Measurements from ENCODE around the gene SYN1. TPM values are rescaled to one million over a fixed set of nuclear protein-coding genes. Genes with fewer than 3 reads are reported as not detected.

SYN1 gene
- total RNA-seq, 1 donor from 2014 or later = 0.75 TPM

DNA sequence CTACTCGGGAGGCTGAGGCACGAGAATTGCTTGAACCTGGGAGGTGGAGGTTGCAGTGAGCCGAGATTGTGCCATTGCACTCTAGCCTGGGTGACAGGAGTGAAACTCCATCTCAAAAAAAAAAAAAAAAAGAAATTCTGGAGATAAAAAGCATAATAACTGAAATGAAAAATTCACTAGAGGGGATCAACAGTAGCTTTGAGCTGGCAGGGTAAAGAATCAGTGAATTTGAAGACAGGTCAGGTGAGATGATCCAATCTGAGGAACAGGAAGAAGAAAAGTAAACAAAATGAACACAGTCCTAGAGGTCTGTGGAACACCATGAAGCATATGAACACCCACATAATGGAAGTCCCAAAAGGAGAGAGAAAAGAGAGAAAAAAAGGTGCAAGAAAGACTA is 22.4 kb downstream of the SYN1 start:
- no peak for DNase-seq
- intact Hi-C loops (cut with DNase I) = no loop called here
- Histone ChIP-seq H3K27me3 (no peaks in the 10 kb centered on the region), H3K9me3 (no peaks in the 10 kb centered on the region), H3K36me3 (no peaks in the 10 kb centered on the region), H3K4me1 (no peaks in the 10 kb centered on the region), H3K27ac (no peak overlapping the region), H3K4me3 (no peak overlapping the region)
- TF ChIP-seq, protein P1, sequence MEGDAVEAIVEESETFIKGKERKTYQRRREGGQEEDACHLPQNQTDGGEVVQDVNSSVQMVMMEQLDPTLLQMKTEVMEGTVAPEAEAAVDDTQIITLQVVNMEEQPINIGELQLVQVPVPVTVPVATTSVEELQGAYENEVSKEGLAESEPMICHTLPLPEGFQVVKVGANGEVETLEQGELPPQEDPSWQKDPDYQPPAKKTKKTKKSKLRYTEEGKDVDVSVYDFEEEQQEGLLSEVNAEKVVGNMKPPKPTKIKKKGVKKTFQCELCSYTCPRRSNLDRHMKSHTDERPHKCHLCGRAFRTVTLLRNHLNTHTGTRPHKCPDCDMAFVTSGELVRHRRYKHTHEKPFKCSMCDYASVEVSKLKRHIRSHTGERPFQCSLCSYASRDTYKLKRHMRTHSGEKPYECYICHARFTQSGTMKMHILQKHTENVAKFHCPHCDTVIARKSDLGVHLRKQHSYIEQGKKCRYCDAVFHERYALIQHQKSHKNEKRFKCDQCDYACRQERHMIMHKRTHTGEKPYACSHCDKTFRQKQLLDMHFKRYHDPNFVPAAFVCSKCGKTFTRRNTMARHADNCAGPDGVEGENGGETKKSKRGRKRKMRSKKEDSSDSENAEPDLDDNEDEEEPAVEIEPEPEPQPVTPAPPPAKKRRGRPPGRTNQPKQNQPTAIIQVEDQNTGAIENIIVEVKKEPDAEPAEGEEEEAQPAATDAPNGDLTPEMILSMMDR (IDR thresholded peaks at IDR 0.05) = no peak
- ATAC-seq = no peak

DNA sequence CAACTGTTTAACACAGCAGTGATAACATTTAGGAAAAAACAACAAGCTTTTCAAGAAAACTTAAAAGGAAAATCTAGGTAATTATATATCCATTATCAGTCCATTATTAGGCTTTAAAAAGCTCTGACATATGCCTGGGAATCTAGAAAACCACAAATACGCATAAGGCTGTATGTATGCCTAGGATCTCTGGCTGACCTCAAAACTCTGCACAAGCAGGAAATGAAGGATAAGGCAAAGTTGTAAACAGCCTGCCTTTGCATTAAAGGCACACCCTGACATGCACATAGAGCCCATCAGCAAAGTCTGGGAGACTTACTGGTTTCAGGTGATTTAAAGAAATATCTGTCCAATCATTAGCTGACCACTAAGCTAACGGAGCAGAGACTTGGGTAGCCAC is 23.4 kb downstream of the SYN1 start:
- TF ChIP-seq, protein P1 (IDR thresholded peaks at IDR 0.05) = no peak
- DNase-seq (no peak), ATAC-seq (no peak)
- Histone ChIP-seq H3K27me3 (no peaks in the 10 kb centered on the region), H3K36me3 (no peaks in the 10 kb centered on the region), H3K4me3 (no peak overlapping the region), H3K9me3 (no peaks in the 10 kb centered on the region), H3K27ac (no peak overlapping the region), H3K4me1 (no peaks in the 10 kb centered on the region)
- intact Hi-C loops (cut with DNase I) = no loop called here

DNA sequence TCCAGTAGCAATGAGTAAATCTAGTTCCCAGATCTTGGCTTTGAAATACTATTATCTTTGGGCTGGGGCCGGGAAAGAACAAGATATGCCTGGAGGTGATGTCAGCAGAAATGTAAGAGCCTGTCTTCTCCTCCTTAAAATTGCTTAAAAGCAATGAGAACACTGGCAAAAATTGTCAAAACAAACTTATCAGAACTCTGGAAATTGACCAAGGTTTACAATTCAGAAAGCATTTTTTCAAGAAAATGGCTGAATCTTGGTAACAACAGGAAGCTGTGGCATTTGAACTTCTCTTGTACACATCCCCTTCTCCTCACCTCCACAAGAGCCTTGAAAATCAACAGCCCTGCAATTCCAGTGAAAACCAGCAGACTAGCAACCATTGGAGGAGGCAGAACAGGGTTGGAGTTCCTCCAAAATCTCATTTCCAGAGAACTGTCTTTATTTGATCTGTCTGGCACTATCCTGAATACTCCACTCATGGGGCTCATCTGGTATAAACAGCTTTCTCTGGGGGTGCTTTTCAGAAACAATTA is 23.9 kb downstream of the SYN1 start:
- DNase-seq = no peak
- intact Hi-C loops (cut with DNase I) = no loop called here

DNA sequence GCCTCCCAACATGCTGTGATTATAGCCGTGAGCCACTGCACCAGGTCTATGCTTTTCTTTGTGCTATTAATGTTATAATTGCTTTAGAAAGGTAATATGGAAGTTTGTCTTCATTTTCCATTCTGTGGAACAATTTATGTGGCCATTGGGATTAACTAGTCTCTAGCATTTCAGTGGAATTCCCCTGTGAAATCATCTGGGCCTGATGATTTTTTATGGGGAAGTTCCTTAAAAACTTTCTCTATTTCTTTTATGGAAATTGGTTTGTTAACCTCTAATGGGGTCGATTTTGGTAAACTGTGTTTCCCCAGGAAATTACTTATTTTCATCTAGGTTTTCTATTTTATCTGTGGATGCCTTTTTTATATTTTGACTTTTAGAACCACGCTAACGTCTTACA is 26.1 kb downstream of the SYN1 start:
- Histone ChIP-seq H3K4me1 (no peaks in the 10 kb centered on the region), H3K36me3 (no peaks in the 10 kb centered on the region), H3K4me3 (no peak overlapping the region), H3K9me3 (no peaks in the 10 kb centered on the region), H3K27ac (no peak overlapping the region), H3K27me3 (no peaks in the 10 kb centered on the region)
- ATAC-seq = no peak
- DNase-seq = no peak
- intact Hi-C loops (cut with DNase I) = no loop called here
- TF ChIP-seq, protein P1 (IDR thresholded peaks at IDR 0.05) = no peak

More for the DNA sequence above, 23.9 kb downstream of the SYN1 start:
- Histone ChIP-seq H3K4me1 (no peaks in the 10 kb centered on the region), H3K36me3 (no peaks in the 10 kb centered on the region), H3K9me3 (no peaks in the 10 kb centered on the region), H3K27ac (no peak overlapping the region), H3K27me3 (no peaks in the 10 kb centered on the region), H3K4me3 (no peak overlapping the region)
- TF ChIP-seq, protein P1 (IDR thresholded peaks at IDR 0.05) = no peak
- ATAC-seq = no peak

DNA sequence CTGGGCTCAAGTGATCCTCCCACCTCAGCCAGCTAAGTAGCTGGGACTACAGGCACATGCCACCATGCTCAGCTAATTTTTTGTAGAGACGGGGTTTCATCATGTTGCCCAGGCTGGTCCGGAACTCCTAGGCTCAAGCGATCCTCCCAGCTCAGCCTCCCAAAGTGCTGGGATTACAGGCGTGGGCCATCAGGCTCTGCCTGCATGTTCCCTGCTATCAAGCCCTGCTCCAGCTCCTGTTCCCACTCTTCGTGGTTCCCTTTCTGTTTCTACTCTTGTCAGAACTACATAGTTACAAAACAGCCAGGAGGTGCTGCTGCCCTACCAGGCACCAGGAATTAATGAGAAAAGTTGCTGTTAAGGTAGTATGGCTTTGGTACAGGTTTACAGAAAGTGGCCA is 28.7 kb downstream of the SYN1 start:
- Histone ChIP-seq H3K4me3 (no peak overlapping the region), H3K9me3 (no peaks in the 10 kb centered on the region), H3K27ac (no peak overlapping the region), H3K4me1 (no peaks in the 10 kb centered on the region), H3K36me3 (no peaks in the 10 kb centered on the region), H3K27me3 (no peaks in the 10 kb centered on the region)
- intact Hi-C loops (cut with DNase I) = no loop called here
- TF ChIP-seq, protein P1 (IDR thresholded peaks at IDR 0.05) = no peak
- ATAC-seq (no peak), DNase-seq (no peak)
